Stimulated activated CD4-positive, alpha-beta T cell treated with anti-CD3 and anti-CD28 coated beads, Interleukin-2, amount 100 ng/mL, for 4 hours (primary cell): ENCODE results near the gene SLC13A5.
"Not testable (repeated sequence)": the region's sequence is repeated elsewhere in the genome, so short reads cannot be mapped to it uniquely, and the experiment has no call there.

ENCODE experiments used
- DNase-seq: peaks from one replicate; pipeline ENCODE4 v3.0.0-alpha.2; 2020; ENCODE audit warnings: low read depth

The SLC13A5 gene

DNA sequence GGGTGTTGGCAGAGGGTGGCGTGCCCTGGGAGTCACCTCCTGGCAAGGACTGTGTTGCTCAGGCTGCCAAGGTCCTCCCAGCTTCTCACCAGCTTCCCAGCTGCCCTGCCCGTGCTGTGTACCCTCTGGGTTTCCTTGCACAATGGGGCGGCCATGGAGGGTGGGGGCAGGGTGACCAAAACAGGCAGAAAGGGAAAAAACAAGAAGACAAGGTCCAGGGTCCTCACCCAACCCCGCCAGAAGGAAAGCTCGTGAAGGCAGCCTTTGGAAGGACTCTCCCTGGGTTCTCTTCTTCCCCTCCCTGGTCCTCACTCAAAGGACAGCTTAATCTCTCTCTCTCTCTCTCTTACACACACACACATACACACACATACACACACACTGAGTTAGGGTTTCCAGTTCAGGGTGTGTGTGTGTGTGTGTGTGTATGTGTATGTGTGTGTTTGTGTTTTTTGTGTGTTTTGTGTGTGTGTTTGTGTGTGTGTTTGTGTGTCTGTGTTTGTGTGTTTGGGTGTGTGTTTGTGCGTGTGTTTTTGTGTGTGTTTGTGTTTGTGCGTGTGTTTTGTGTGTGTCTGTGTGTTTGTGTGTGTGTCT, 2.0 kb downstream of the SLC13A5 start:
- no peak for DNase-seq

DNA sequence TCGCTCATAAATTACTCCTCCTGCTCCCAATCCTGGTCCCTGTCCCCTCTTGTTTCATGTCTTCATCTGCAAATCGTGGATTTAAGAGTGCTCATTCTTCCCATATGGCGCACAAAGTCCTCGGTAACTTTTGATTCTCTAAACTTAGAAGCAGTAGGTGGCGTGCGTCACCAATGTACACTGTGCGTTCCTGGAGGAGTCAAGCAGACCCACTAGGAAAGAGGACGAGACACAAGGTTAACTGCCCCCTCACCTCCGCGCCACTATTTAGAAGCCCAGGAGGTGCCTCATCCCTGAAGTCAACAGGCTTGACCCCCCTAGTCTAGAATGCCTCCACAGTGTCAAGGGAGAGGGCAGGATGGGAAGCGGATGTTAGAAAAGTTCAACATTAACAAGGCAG, 2.9 kb downstream of the SLC13A5 start:
- DNase-seq, result no peak

DNA sequence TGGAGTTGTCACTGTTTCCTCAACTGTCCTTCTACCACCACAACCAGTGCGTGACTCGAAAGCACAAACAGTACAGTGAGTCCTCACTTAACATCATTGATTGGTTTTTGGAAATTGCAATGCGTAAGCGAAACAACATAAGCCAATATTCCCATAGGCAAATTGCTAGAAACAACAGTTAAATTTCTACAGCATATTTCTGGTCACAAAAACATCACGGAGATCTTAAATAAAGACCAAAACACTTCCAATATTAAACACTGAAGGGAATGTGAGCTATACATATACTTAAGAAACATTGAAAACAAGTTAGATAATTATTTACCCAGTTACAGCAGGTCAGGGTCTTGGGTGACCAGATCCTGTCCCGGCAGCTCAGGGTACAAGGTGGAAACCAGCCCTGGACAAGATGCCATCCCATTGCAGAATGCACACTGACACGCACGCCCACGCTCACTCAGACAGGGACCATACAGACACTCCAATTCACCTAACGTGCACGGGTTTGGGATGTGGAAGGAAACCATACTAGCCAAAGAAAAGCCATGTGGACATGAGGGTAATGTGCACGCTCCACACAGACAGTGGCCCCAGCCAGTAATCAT, 4.7 kb downstream of the SLC13A5 start:
- no peak for DNase-seq

DNA sequence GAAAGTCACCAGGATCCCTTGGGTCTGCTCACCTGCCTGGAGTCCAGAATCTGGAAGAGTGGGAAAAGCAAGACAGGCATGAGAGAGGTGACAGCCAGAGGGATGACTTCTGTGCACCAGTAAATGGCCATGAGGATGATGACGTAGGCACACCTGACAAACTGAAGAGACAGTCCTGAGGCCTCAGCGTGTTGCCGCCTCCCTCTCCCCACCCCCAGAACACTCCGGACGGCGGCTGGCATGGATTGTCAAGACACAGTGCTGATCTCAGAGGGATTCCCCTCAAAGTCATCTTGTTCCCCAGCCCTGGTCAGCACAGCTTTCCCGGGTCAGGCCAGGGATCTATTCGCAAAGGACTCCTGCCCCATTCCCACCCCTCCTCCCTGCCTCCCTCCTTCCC, 6.2 kb downstream of the SLC13A5 start:
- no peak for DNase-seq

DNA sequence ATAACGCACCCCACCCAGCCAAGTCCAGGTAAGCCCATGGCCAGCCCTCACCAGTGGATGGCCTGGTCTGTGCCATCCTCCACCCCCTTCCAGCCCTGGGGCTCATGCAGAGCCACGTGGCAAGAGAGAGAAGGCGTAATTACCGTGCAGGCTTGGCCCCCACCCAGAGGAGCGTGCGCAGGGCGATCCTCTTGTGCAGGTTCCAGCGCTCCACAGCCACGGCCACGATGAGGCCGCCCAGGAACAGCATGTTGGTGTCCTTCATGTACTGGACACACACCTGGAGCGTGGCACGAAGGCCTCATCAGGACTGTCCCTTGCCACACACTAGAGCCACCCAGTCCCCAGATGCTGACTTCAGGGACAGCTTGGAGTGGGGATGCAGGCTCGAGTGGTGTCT, 6.7 kb downstream of the SLC13A5 start:
- DNase-seq, result no peak

DNA sequence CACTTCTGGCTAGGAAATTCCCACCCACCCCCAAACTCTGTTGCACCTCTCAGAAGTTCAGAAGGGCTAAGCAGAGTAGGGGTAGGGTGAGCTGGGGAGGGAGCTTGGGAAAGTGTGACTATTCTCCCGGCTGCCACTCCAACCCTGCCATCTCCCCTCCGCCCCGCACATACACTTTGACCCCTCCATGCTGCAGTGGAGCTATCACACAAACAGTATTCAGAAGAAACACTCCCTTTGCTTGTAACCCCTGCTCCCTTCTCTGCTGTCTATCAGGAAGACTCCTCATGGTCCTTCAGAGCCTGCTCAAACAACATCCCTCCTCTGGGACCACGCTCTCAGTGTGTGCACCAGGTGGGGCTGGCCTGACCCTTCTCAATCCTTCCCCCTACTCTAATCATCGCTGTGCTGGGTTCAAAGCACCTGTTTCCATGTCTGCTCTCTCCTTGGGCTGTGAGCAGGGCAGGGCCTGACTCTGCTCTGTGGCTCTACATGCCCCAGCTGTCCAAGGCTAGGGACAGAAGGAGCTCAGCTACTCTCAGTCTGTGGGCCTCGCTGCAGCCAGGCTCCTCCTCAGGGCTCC, 8.6 kb downstream of the SLC13A5 start:
- DNase-seq, result no peak

DNA sequence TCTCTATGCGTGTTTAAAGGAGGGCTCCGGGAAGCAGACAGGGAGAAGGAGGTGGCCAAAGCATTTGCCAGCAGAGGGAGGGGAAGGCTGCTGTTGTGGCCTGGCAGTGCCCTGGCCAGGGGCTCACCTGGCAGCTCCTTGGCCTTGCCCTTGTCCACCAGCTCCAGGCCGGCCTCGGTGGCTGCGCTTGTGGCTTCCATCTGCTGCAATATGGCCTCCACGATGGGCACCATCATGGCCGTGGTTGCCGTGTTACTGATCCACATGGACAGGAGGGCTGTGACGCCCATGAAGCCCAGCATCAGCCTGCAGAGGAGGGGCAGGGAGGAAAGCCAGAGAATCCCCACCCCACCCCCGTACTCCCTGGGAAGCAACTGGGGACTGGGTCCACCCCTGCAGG, 9.4 kb downstream of the SLC13A5 start:
- DNase-seq, result no peak

DNA sequence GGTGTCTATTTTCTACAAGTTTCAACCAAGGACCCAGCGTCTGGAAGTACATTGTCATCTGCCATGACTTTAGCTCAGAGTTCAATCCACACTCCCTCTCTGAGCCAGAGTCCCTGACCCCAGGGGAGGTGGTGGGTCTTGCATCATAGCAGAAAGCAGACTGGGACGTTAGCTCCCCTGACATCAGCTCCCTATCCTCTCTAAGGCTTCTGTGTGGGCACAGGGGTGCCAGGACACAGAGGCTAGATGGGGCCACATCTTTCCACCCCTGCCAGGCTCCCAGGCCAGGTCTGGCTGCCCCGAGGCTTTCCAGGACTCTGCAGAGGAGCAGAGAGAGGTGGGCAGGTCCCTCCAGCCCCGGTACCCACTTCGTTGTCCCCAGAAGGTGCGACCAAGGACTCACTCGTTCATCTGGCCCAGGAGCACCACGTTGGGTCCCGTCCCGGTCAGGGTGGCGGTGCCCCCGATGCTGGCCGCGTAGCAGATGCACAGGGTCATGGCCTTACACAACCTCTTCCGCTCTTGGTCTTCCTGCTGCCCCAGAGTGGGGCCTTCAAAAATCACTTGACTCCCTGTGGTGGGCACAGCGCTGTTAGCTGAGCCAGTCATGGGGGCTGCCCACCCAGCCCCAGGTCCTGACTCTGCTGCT, 10.5 kb downstream of the SLC13A5 start:
- DNase-seq, result no peak

DNA sequence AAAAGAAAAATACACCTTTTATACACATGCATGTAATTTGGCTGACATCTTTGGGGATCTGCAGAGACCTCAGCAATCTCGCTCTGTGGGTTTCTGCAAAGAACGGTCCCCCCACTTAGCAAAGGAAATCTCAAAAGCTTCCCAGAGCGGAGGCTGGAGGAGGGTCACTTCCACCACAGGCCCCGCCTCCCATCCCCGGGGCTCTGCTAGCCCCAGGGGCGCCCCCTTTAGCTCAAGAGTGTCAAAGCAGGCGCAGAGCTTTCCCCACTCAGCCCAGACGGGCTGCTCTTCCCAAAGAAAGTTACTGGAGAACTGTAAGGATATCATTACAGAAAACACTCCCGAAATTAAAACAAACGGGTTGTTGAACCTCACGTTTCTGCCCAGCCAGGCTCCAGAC, 11.4 kb downstream of the SLC13A5 start:
- no peak for DNase-seq

DNA sequence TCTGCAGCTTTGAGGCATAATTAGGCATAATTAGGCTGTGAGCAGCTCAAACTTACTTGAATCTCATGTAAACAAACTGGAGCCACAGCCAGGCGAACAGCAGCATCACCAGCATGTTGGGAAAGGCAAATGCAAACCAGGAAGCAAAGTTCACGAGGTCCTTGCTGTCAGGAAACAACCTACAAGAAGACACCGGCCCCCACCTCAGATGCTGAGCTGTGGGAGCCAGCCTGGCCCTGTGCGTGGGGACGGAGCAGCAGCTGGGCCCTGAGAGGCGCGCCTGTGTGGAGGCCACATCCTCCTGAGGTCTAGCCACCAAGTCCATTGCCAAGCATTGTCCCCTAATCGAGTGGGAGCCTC, 12.2 kb downstream of the SLC13A5 start:
- no peak for DNase-seq

DNA sequence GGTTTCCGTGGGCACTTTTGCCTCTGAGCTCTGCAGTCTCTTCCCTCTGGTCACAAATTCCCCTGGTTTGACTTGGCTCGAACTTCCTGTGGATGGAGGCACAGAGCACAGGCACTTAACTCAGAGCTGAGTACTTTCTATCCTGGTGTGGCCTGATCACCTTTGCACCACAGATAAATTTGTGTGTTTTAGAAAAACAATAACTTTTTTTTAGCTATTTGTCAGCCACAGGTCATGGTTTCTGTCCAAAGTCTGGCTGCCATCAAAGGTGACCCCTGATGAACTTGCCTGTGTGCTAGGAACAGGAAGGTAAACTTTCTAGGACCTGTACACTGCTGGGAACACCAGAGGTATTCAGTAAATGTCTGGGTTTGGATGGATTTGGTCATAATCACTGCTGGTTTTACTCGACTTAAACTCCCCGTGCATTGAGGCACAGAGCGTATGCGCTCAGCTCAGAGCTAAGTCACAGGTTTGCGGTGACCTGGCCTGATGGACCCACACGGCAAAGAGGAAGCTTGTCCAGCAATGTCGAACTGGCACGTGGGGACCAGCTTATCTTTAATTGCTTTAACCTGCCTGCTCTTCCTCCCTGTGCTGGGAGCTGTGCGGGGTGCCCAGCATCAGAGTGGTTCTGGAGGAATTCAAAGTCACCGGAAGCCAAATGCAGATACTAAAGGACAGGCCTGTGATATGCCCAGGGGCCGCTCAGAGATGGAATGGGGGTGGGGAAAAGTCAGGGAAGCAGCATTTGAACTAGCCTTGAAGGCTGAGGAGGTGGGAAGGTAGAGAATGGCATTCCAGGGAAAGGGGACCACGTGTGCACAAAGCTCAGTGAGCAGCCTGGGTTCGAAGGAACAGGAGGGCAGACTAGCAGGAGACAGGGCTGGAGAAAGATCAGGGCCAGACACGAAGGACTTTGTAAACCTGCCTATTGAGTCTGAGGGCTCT, 12.9 kb downstream of the SLC13A5 start:
- no peak for DNase-seq

DNA sequence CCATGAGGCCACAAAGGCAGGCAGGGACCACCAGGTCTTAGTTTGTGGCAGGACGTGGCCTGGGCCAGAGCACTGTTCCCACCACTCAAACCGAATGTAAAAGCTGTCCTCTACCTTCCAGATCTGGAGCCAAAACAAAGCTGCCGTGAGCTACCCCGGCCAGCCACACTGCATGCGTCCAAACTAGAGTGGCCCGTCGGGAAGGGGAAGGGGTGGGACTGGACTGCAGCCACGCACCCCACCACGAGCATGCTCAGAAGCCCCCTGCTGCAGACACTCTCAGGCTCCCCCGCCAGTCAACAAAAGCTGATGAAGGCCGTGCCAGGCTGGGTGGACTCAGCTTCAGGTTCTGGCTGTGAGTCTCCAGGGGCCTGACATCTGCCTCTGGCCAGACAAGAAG, 15.2 kb downstream of the SLC13A5 start:
- DNase-seq, result no peak

DNA sequence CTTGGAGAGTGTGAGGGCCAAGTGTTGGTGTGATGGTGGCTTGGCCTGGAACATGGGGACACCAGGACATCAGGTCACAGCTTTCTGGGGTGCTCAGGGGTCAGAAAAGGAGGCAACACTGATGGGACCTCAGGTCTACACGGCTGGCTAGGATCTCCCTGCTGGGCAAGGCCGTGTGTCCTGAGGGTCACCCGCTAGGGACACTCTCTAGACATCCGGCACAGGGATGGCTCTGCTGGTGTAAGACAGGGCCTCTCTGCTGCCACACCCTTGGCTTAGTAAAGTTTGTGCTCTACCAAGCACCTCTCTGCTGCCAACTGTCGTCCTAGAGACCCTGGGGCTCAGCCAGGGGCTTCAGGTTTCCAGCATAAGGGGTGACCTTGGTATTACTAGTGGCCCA, 16.3 kb downstream of the SLC13A5 start:
- no peak for DNase-seq

DNA sequence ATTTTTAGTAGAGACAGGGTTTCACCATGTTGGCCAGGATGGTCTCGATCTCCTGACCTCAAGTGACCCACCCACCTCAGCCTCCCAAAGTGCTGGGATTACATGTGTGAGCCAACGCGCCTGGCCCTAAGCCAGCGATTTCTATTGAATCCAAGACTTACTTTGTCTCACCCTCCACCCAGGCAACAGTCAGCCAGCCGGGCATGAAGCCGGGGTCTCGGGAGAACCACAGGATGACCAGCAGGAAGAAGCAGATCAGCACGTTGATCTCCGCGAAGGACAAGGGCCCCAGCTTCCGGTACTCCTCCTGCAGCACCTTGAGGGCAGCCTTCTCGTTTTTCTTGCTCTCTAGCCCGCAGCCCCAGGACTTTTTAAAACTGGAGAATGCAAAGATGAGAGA, 17.6 kb downstream of the SLC13A5 start:
- DNase-seq, result no peak

DNA sequence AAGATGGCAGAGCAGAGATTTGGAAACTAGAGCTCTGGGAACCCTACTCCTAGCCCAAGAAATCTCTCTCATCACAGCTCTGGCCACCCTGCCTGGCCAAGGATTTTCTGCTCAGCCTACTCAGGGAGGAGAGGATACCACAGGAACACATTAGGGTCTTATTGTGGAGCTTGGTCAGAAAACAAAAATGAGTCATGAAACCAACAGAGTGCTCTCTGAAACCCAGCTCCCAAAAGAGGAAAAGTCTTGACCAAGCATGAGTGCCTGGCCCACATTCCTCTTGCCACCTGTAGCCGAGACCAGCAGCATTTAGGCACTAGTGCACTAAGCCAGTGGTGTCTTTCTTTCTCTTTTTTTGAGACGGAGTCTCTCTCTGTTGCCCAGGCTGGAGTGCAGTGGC, 18.1 kb downstream of the SLC13A5 start:
- DNase-seq, result no peak

DNA sequence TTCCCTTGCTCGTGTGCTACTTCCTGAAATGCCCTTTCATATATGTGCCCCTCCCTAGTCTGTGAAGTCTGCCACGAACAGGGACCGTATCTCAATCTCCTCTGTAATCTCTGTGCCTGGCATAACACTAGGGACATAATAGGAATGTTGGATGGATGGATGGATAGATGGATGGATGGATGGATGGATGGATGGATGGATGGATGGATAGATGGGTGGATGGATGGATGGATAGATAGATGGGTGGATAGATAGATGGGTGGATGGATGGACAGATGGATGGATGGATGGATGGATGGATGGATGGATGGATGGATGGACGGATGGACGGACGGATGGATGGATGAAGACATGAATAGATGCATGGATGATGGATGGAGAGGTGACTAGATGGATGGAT, 21.2 kb downstream of the SLC13A5 start:
- not testable (repeated sequence) for DNase-seq

DNA sequence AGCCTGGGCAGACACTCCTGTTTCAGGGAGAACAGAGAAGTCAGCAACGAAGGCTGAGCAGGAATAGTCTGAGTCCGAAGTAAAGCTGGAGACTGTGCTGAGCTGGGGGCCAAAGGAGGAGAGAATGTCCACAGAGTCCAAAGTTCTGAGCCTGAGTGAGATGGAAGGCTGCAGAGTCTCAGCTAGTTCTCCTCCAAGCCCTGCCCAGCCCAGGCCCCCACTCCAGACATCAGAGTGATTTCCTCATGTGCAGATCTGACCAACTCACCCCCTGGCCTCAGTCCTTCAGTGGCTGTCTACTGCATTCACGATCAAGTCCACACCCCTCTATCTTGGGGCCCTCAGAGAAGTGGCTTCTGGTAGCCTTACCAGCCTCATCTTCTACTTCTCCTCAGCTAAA, 21.6 kb downstream of the SLC13A5 start:
- DNase-seq, result no peak

DNA sequence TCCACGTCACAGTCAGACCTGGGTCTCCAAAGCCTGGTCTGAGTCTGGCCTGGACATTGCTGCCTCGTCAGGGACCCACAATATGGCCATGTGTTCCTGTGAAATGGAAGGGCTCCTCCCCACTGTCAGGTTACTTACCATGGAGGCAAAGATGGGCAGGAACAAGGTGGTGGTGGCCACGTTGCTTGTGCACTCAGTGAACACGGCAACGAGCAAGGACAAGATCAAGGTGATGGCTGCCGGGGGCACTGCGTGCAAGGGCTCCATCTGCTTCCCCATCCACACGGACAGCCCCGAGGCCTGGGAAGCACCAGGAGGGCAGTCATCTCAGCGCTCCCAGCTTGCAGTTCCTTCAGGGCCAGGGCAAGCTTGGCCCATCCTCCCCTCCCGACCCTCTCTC, 22.5 kb downstream of the SLC13A5 start:
- no peak for DNase-seq

DNA sequence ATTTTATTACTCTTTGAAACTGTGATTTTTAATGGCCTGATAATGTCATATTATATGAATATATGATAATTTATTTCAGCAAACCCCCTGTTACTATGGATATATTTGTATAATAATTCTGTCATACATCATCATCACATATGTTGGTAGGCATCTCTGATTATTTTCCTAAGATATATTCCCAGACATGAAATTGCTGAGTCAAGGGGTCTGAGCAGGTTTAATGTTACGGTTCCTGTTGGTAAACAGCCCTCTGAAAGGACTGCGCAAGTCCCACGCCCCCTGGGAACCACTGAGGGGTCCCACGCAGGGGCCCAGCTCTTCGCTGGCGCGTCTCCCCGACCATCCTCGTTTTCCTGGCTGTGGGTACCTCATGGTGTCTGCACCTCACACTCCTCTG, 24.2 kb downstream of the SLC13A5 start:
- DNase-seq, result no peak

DNA sequence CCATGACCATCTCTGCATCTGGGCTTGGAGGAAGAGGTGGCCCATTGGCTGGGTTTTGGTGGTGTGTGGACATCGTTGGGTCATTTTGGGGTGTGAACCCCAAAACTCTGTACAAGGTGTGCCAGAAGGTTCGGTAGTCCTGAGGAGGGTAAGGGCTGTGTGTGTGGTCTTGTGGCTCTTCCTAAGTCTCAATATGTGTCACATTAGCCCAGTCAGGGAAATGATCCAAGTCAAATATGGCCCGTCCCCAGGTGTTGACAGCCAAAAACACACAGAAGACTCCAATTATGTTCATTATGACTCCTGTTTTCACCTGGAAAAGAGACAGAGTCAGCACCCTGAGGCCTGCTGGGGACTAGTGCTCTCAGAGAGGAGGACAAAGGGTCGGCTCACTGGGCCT, 27.1 kb downstream of the SLC13A5 start:
- DNase-seq, result no peak

DNA sequence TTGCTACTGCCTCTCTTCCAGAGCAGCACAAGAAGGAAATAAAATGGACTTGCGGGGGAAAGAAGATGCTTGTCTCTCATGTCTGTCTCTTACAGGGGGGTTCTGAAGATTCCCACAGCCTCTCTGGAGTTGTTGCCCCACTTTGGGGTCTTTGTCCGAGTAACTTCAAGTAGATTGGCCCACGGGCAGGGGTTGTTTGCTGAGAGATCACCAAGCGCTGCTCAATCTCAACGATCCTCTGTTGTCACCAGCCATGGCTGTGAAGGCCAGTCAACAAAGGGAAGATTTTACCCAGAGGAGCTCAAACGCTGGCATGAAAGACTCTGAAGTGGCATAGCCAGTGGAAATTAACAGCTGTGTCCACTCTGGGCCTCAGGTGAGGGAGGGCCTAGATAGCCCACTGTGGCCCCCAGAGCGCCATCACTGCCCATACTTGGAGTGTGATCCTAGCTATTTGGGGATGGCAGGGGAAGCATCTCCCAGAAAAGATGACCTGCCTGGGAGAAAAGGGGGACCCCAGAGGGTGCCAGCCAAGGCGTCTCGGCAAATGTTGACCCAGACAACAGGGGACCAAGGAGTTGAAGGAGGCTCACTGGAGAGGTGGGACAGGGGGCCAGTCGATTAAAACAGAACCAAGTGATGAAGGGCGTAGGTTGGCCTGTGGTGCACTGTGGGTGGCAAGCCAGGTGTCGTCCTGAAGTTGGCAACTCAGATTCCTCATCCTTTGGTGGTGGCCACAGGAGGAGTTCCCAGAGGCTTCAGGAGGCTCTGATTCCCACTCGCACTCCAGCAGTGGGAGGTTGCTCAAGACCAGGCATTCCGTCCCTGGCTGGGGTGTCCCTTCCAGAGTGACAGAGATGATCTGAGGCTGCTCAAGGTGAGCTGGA, 28.0 kb downstream of the SLC13A5 start:
- DNase-seq, result no peak

DNA sequence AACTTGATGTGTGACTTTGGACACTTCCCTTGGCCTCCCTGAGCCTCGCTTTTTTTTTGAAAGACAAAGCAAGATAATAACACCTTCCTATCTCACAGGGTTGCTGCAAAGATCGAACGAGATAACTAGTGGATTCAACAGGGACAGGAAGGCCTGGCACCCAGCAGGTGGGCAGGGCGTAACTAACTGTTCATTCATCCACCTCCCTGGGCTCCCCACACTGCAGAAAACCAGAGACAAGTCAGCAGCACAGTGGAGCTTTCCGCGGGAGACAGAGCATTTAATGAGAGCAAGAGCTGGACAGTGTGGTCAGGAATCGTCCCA, 28.7 kb downstream of the SLC13A5 start:
- no peak for DNase-seq
